GM18507 (cell line): ENCODE results near the gene SEZ6.

Source experiments
- DNase-seq: peaks from one replicate; pipeline ENCODE4 v3.0.0; 2011; ENCODE audit warnings: low read depth; ENCODE audit not compliant: insufficient read length; ENCODE audit errors: extremely low spot score
- FAIRE-seq: peaks from 2 replicates; lab custom pipeline; 2011; peaks lifted over from hg19 to GRCh38; lab: Jason Lieb, UNC

SEZ6 gene

DNA sequence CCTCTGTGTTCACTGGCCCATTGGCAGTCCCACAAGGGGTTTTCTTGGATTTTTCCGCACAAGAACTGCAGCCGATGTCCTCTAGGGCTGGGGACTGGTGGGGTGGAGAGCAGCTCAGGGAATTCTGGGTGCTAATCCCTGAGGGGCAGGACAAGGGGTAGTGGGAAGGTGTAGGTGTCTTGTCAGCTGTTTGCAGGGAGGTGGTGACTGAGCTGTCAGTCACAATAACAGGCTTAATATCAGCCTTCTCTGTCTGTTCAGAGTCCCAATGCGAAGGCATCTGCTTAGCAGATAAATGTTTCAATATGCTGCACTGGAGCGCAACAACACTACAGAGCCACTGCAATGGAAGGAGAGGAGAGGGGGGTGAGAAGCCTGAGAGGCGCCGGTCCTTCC is 92.9 kb downstream of the SEZ6 start:
- FAIRE-seq (no peak), DNase-seq (no peak)

GRCh38 chr17:28912281-28912937 is 93.4 kb downstream of the SEZ6 start:
- FAIRE-seq: no peak

DNA sequence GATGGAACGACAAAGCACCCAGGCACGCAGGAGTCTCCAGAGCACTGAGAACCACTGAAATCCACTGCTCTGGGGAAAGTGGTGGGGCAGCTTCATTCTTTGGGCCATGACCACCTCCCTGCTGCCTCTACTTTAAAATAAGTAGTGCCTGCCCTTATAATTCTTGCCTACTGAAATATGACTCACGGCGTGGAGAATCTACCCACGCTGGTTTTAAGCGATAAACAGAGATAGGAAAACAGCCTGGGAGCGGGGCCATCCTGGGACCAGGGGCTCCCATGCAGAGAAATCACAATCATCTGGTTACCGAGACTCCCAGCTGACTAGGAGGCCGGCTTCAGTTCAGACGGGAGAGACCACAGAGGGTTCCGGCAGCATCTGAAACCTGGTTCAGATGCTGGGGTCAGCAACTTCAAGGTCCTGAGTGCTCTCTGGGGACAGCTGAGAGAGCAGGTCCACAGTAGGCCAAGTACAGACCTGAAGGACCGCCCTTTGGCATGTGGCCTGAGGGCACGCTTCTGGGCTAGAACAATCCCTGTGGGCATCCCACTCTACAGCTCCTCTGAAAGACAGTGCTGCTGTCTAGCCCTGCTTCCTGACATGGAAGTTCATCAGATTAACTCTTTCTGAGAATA is 94.3 kb downstream of the SEZ6 start:
- no peak for FAIRE-seq
- DNase-seq: no peak

More at GRCh38 chr17:28912281-28912937, 93.4 kb downstream of the SEZ6 start:
- no peak for DNase-seq

DNA sequence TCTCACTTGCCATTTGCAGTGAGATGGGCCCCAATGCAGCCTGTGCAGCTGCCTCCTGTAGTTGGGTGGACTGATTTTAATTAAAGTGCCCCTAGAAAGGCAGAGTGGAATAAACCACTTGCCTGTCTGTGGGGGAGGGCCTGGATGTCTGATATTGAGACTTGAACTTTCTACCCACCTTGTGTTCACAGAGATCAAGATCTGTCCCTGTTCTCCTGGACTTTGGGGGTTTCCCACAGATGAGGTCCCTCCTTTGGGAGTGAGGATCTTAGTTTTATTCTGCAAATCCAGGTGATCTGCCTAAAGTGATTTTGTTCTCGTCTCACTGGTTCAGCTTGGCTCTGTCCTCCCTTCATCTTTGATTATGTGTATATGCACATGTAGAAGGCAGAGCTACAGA is 95.3 kb downstream of the SEZ6 start:
- DNase-seq (no peak), FAIRE-seq (no peak)

DNA sequence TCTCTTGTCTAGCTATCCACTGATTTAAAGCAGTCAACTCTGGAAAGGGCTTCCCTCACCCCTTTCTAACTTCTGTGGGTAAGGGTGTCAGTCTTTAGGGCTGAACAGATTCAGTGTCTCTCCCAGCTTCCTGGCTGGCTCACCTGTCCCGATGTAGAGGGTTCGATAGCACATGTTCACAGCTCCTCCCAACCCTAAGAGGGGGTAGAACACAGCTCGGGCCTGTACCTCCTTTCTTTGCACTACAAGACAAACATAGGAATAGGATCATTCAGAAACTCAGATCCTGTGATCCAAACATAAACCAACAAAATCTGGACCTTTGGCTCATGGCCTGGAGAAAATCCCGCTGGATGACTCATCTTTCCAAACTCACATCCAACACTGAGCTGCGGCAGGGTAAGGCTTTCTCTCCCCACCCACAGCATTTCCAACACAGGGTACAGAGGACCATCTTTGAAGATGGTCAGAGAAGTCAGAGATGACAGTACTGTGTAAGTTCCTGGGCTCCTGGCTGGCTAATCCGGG is 97.1 kb downstream of the SEZ6 start:
- DNase-seq: no peak
- no peak for FAIRE-seq

DNA sequence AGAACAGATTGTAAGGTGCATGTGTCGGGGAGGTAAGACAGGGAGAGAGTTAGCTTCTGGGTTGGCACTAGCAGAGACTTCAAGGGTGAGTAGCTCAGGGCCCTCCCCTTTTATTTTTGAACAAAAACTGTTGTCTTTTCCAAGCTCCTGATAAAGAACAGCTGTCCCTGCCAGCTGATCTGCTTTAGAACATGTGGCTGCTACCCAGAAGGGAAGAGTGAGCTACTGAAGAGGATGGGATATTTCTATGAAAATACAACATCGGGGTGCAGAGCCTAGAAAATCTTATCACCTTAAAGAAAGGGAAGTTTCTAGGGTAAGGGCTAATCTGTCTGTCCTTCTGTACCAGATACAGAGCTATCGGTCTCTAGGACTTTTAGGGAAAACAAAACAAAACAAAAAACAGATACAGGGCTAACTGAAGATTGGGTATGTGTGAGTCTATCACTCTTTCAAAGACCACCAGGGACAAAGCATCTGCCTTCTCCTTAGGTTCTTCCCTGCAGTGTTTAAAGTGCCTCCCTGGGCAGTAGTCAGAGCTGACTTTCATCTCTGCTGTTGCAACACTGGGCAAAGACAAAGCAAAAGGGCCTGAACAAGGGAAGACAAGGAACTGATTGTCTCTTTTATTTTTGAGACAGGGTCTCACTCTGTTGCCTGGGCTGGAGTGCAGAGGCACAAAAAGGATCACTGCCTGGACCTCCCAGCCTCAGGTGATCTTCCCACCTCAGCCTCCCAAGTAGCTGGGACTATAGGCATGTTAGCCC is 97.9 kb downstream of the SEZ6 start:
- FAIRE-seq (no peak), DNase-seq (no peak)

GRCh38 chr17:28906706-28907438 is 99.0 kb downstream of the SEZ6 start:
- FAIRE-seq (no peak), DNase-seq (no peak)

GRCh38 chr17:28906276-28906675 is 99.6 kb downstream of the SEZ6 start:
- DNase-seq (no peak), FAIRE-seq (no peak)
